GM06990 (cell line): ENCODE measurements around the gene LSM6.

Experiments
- DNase-seq: peaks from one replicate; pipeline ENCODE4 v3.0.0-alpha.2; 2011; ENCODE audit not compliant: insufficient read length; ENCODE audit errors: extremely low read depth
- H3K27me3 ChIP-seq: replicated peaks from 2 replicates; pipeline ENCODE4 v1.6.0; 2011; ENCODE audit warnings: low read length; ENCODE audit not compliant: control insufficient read depth, insufficient read depth
- H3K36me3 ChIP-seq: 2 replicates; pipeline ENCODE4 v1.5.1; 2011; ENCODE audit warnings: low read length; ENCODE audit not compliant: control insufficient read depth, insufficient read depth
- H3K4me3 ChIP-seq: replicated peaks from 2 replicates; pipeline ENCODE4 v1.5.1; 2011; ENCODE audit warnings: low read depth, mild to moderate bottlenecking, control low read depth, low read length
- TF ChIP-seq, protein P1 (sequence below): IDR thresholded peaks from 2 replicates; pipeline ENCODE4 v1.5.1; 2011; ENCODE audit warnings: low read length, control low read depth, mild to moderate bottlenecking, inconsistent platforms; ENCODE audit not compliant: insufficient read depth, poor library complexity, severe bottlenecking

The LSM6 gene

GRCh38 chr4:146186596-146186995 is 11.1 kb downstream of the LSM6 start:
- no peaks in the 10 kb centered on the region for H3K27me3 ChIP-seq
- no peak overlapping the region for H3K4me3 ChIP-seq
- DNase-seq, result no peak
- TF ChIP-seq, protein P1, sequence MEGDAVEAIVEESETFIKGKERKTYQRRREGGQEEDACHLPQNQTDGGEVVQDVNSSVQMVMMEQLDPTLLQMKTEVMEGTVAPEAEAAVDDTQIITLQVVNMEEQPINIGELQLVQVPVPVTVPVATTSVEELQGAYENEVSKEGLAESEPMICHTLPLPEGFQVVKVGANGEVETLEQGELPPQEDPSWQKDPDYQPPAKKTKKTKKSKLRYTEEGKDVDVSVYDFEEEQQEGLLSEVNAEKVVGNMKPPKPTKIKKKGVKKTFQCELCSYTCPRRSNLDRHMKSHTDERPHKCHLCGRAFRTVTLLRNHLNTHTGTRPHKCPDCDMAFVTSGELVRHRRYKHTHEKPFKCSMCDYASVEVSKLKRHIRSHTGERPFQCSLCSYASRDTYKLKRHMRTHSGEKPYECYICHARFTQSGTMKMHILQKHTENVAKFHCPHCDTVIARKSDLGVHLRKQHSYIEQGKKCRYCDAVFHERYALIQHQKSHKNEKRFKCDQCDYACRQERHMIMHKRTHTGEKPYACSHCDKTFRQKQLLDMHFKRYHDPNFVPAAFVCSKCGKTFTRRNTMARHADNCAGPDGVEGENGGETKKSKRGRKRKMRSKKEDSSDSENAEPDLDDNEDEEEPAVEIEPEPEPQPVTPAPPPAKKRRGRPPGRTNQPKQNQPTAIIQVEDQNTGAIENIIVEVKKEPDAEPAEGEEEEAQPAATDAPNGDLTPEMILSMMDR, result no peak
- peaks cover 9% of the 10 kb centered on the region for H3K36me3 ChIP-seq

DNA sequence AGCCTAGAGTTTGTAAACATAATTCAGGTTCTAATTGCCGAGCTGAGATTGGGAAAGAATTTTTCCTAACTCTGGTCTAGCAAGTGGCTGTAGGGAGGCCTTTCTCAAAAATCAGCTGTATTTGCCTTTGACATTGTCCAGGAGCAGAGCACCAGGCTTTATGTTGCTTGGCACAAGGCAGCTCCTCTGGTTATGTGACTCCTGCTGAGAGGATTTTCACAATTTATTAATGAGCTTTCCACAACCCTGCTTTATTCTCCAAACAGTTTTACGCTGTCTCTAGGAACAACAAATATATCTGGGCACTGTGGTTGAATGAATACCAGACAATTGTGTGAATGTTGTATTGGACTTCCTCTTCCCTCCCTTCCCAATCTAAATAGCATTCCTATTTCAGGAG is 14.9 kb downstream of the LSM6 start:
- no peak overlapping the region for H3K4me3 ChIP-seq
- no peaks in the 10 kb centered on the region for H3K27me3 ChIP-seq
- DNase-seq, result no peak
- peaks cover 7% of the 10 kb centered on the region for H3K36me3 ChIP-seq
- TF ChIP-seq, protein P1, result no peak

- no peaks in the 10 kb centered on the region for H3K27me3 ChIP-seq
- TF ChIP-seq, protein P1, result no peak
- no peak overlapping the region for H3K4me3 ChIP-seq
- DNase-seq, result no peak
- peaks cover 7% of the 10 kb centered on the region for H3K36me3 ChIP-seq
These were observed 16.4 kb downstream of the LSM6 start for GRCh38 chr4:146191766-146192458.

- Histone ChIP-seq H3K4me3 (no peak overlapping the region), H3K36me3 (peaks cover 4% of the 10 kb centered on the region), H3K27me3 (no peaks in the 10 kb centered on the region)
- TF ChIP-seq, protein P1, result no peak
- no peak for DNase-seq
These were observed 18.1 kb downstream of the LSM6 start for GRCh38 chr4:146193628-146194027.

DNA sequence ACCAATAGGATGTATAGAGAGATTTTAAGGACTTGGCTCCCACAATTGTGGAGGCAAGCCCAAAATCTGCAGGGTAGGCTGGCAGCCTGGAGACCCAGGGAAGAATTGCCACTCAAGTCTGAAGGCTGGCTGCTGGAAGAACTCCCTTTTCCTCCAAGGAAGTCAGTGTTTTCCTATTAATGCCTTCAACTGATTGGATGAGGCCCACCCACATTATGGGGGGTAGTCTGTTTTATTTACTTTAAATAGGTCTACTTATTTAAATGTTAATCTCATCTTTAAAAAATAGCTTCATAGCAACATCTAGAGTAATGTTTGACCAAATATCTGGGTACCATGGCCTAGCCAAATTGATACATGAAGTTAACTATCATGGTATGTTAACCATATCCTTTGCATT is 18.7 kb downstream of the LSM6 start:
- TF ChIP-seq, protein P1, result no peak
- Histone ChIP-seq H3K4me3 (no peak overlapping the region), H3K36me3 (peaks cover 4% of the 10 kb centered on the region), H3K27me3 (no peaks in the 10 kb centered on the region)
- DNase-seq, result no peak

DNA sequence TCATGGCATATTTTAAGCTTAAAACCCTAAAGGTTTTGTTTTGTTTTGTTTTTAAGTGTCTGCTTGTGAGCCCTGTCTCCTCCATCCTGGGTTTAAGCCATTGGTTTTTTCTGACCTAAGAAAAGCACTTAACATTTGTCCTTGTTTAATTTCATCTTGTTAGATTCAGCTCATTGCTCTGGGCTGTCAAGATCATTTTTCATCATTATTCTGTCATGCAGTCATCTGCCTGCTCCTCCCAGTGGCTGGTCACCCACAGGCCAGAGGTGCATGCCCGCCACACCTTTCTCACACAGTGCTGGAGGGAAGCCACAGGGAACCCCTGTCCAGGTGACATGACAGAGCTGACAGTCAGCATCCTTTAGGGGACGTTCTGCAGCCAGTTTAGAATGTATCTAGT is 27.1 kb downstream of the LSM6 start:
- no peak for DNase-seq
- Histone ChIP-seq H3K4me3 (no peak overlapping the region), H3K27me3 (no peaks in the 10 kb centered on the region), H3K36me3 (no peaks in the 10 kb centered on the region)
- TF ChIP-seq, protein P1, result no peak
